Large intestine (tissue), 12 donors: ENCODE results near the gene TIMM22. TPM values are rescaled to one million over a fixed set of nuclear protein-coding genes. Genes with fewer than 3 reads are reported as not detected.
A peak's percentile ranks its signal among the peaks of the same experiment; 100 is the strongest.
"Not testable (repeated sequence)": the region's sequence is repeated elsewhere in the genome, so short reads cannot be mapped to it uniquely, and the experiment has no call there.

Experiments
- DNase-seq, 2 donors: peaks; one replicate each; pipeline versions ENCODE4 v3.0.0 to v3.0.0-alpha.2; 2013
- H3K27ac ChIP-seq: one replicate; pipeline ENCODE4 v1.5.1; 2013; ENCODE audit warnings: low read length
- H3K27me3 ChIP-seq: 2 replicates; pipeline ENCODE4 v1.6.1; 2013; ENCODE audit warnings: low read length; ENCODE audit not compliant: control insufficient read depth, insufficient read depth
- H3K36me3 ChIP-seq: 2 replicates; pipeline ENCODE4 v1.6.1; 2013; ENCODE audit warnings: low read length; ENCODE audit not compliant: control insufficient read depth, insufficient read depth
- H3K4me1 ChIP-seq: one replicate; pipeline ENCODE4 v1.6.1; 2013; ENCODE audit warnings: low read length; ENCODE audit not compliant: control insufficient read depth, insufficient read depth
- H3K4me3 ChIP-seq: one replicate; pipeline ENCODE4 v1.5.1; 2013; ENCODE audit warnings: low read length
- H3K9me3 ChIP-seq: one replicate; pipeline ENCODE4 v1.6.1; 2013; ENCODE audit warnings: mild to moderate bottlenecking, low read depth, low read length, moderate library complexity; ENCODE audit not compliant: control insufficient read depth
- WGBS: methylation state at CpG from one replicate; pipeline ENCODE4 v1.1.5; 2013; ENCODE audit warnings: low lambda C conversion rate; ENCODE audit not compliant: insufficient coverage; 5-methylcytosine and 5-hydroxymethylcytosine counted together
- long read RNA-seq, 11 donors: transcript quantifications; one replicate each; lab custom pipeline, GENCODE V29; 2026
- polyA plus RNA-seq: library from polyadenylated mRNA; unstranded; fragments of 120-200 nt; gene quantifications from one replicate; pipeline ENCODE4 v1.2.1, GENCODE V29; 2013

Gene TIMM22
- 10.0 TPM for polyA plus RNA-seq
- long read RNA-seq, donor 1, partial matches to known transcripts: 0 of 4 reads
- long read RNA-seq, donor 1, other reads (novel, unspliced or antisense): 0 of 4 reads
- long read RNA-seq, donor 2, transcript TIMM22-201 (4 exons, 3,194 nt): major isoform, 13 of 48 reads
- long read RNA-seq, donor 2, partial matches to known transcripts: 29 of 48 reads
- long read RNA-seq, donor 2, other reads (novel, unspliced or antisense): 6 of 48 reads
- long read RNA-seq, donor 3: 0 reads
- long read RNA-seq, donor 4, partial matches to known transcripts: 0 of 3 reads
- long read RNA-seq, donor 4, other reads (novel, unspliced or antisense): 0 of 3 reads
- long read RNA-seq, donor 5, transcript TIMM22-201 (4 exons, 3,194 nt): major isoform, 12 of 12 reads
- long read RNA-seq, donor 5, partial matches to known transcripts: 0 of 12 reads
- long read RNA-seq, donor 5, other reads (novel, unspliced or antisense): 0 of 12 reads
- long read RNA-seq, donor 6, transcript TIMM22-201 (4 exons, 3,194 nt): major isoform, 6 of 16 reads
- long read RNA-seq, donor 6, partial matches to known transcripts: 10 of 16 reads
- long read RNA-seq, donor 6, other reads (novel, unspliced or antisense): 0 of 16 reads
- long read RNA-seq, donor 7, transcript TIMM22-201 (4 exons, 3,194 nt): major isoform, 10 of 10 reads
- long read RNA-seq, donor 7, partial matches to known transcripts: 0 of 10 reads
- long read RNA-seq, donor 7, other reads (novel, unspliced or antisense): 0 of 10 reads
- long read RNA-seq, donor 8, transcript TIMM22-201 (4 exons, 3,194 nt): major isoform, 15 of 40 reads
- long read RNA-seq, donor 8, partial matches to known transcripts: 25 of 40 reads
- long read RNA-seq, donor 8, other reads (novel, unspliced or antisense): 0 of 40 reads
- long read RNA-seq, donor 9, transcript TIMM22-201 (4 exons, 3,194 nt): major isoform, 13 of 19 reads
- long read RNA-seq, donor 9, partial matches to known transcripts: 0 of 19 reads
- long read RNA-seq, donor 9, other reads (novel, unspliced or antisense): 6 of 19 reads
- long read RNA-seq, donor 10, transcript TIMM22-201 (4 exons, 3,194 nt): major isoform, 18 of 202 reads
- long read RNA-seq, donor 10, partial matches to known transcripts: 179 of 202 reads
- long read RNA-seq, donor 10, other reads (novel, unspliced or antisense): 5 of 202 reads
- long read RNA-seq, donor 11, transcript TIMM22-201 (4 exons, 3,194 nt): major isoform, 16 of 26 reads
- long read RNA-seq, donor 11, partial matches to known transcripts: 10 of 26 reads
- long read RNA-seq, donor 11, other reads (novel, unspliced or antisense): 0 of 26 reads

DNA sequence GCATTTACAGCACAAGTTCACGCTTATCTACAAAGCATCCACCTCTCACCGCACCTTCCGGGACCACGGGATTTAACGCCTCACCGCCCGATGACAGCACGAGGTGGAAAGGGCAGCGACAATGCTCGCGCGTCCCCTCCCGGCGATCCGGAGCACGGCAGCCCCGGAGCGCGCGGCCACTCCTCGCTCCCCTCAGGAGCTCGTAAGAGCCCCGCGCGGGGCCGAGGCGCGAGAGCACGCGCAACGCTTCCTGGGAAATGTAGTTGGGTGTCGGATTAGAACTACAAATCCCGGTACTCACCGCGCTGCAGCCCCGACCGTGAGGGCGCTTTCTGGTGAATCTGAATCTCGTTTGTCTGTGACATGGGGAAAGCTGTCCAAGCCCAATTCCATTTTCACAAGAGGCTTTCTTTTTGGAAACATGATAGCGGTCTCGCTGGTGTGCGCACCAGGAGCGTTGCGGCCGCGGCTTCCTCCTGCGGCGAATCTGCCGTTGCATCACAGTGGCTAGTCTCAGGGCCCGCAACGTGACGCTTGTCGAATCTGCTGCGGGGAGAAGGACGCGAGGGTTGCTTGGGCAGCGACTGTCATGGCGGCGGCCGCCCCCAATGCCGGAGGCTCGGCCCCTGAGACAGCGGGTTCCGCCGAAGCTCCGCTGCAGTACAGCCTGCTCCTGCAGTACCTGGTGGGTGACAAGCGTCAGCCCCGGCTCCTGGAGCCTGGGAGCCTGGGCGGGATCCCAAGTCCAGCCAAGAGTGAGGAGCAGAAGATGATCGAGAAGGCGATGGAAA is at the start of gene TIMM22:
TSS of gene TIMM22 (plus strand) at position 576 of the 791 bp plus-strand sequence. CDS start at position 590, 14 bp downstream.
- Histone ChIP-seq H3K27me3 (no peaks in the 10 kb centered on the region), H3K9me3 (no peaks in the 10 kb centered on the region), H3K4me3 (peak within 1 kb of the TSS; percentile 100), H3K27ac (peak within 1 kb of the TSS; percentile 79), H3K4me1 (peaks cover 5% of the 10 kb centered on the region), H3K36me3 (peaks cover 24% of the 10 kb centered on the region)
- no CpG with 5 or more reads among the region's 71 CpGs for WGBS
- DNase-seq: peak; percentile 97 to 99

DNA sequence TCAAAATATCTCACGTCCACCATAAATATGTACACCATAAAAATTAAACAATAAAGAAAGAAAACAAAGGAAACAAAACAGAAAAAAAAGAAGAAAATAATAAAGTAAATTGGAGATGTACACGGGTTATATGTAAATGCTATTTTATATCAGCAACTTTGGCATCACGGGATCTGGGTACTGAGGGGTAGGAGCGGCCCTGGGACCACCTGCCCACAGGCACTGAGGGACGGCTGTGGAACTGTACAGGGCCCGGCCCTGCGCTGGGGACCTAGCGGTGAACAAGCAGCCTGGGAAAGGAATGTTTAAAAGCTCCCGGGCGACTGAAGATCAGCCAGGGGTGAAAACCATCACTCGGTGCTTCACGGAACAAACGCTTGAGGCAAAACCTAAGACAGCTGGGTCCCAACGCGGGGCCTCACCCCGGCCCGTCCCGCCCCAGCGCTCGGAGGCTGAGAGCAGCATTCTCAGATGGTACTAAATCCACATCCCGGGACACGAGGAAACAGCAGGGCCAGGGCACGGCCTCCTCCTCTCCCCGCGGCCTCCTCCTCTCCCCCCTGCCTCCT is 48.6 kb upstream of the TIMM22 start:
- Histone ChIP-seq H3K27me3 (peaks cover 3% of the 10 kb centered on the region), H3K27ac (no peak overlapping the region), H3K9me3 (peaks cover 2% of the 10 kb centered on the region), H3K36me3 (no peaks in the 10 kb centered on the region), H3K4me3 (no peak overlapping the region), H3K4me1 (no peaks in the 10 kb centered on the region)
- DNase-seq: no peak
- WGBS: 94% methylated on average over 2 of the region's 25 CpGs

DNA sequence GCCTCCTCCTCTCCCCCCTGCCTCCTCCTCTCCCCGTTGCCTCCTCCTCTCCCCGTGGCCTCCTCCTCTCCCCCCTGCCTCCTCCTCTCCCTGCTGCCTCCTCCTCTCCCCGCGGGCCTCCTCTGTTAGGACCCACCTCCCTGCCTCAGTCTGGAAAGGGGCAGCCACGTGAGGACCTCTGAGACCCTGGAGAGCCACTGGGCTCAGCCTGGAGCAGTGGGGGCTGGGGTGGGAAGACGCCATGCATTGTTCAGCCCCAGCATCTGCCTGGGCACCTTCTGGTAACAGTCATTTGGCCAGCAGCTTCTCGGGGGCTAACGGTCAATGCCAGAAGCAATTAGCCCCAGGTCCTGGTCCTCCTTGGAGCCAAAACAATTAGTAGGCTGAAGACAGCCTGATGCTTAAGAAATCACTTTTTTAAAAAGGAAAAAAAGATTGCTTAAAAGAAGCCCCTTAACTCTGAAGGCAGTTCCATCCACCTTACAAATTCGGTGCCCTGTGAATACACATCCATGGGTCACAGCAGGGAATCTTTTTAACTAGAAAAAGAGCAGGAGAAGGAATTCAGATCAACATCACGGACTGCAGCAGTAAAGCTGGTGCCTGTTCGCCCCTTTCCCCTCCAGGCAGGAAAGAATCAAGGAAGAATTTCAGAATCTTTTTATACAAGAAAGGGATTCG is 47.2 kb upstream of the TIMM22 start:
- H3K9me3 ChIP-seq: peaks cover 2% of the 10 kb centered on the region
- DNase-seq: no peak
- no peak overlapping the region for H3K4me3 ChIP-seq
- peak overlapping the region; percentile 23 for H3K27ac ChIP-seq
- WGBS: 80% methylated on average over 2 of the region's 12 CpGs
- peaks cover 3% of the 10 kb centered on the region for H3K4me1 ChIP-seq
- H3K36me3 ChIP-seq: no peaks in the 10 kb centered on the region
- H3K27me3 ChIP-seq: peaks cover 3% of the 10 kb centered on the region

DNA sequence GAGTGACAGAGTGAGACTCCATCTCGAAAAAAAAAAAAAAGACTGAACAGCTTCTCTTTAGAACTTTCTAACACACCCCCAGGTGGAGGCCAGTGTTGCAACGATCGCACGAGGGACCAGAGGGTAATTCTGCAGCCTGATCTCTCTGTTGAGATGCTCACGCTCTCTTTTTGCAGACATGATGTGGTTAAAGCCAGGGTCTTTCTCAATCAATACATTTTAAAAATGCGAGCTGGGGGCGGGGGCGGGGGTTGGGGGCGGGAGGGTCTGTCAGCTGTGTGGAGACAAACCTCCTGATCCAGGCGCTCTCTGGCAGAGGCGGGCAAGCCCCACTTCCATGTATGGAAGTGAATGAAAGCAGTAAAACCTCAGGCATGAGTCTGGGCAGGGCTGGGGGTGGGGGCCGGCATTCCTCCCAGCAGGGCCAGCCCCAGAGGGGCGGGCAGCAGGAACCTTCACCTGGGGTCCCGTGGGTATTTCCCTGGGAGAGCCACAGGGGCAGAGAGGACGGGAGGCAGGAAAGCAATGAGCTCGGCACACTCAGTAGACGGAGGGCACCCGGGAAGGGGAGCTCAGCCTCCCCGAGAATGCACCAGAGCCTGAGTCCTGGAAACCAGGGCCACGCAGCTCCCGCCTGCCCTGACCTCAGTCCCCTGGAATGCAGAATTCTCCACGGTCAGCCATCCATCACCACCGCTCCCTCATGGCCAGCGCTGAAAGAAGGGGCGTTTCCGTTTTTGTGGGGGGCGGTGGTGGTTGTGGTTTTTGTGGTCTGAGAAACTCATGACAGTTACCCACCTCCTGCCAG is 45.4 kb upstream of the TIMM22 start:
- Histone ChIP-seq H3K9me3 (peaks cover 2% of the 10 kb centered on the region), H3K27me3 (peaks cover 3% of the 10 kb centered on the region), H3K4me1 (peaks cover 5% of the 10 kb centered on the region), H3K36me3 (no peaks in the 10 kb centered on the region), H3K27ac (peak overlapping the region; percentile 65), H3K4me3 (no peak overlapping the region)
- DNase-seq: peak in 1 of 2 donors; percentile 32
- no CpG with 5 or more reads among the region's 27 CpGs for WGBS

DNA sequence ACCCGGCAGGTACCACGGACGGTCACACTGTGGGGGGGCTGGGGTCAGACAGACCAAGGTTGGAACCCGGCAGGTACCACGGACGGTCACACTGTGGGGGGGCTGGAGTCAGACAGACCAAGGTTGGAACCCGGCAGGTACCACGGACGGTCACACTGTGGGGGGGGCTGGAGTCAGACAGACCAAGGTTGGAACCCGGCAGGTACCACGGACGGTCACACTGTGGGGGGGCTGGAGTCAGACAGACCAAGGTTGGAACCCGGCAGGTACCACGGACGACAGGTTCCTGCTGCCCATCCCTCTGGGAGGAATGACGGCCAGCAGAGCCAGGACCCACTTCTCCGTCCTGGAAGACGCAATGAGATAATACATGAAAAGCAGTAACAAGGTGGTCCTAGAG is 44.3 kb upstream of the TIMM22 start:
- H3K4me1 ChIP-seq, H3K27ac ChIP-seq, DNase-seq, H3K9me3 ChIP-seq, H3K4me3 ChIP-seq, H3K36me3 ChIP-seq, H3K27me3 ChIP-seq: not testable (repeated sequence)
- WGBS: 100% methylated on average over 1 of the region's 18 CpGs

DNA sequence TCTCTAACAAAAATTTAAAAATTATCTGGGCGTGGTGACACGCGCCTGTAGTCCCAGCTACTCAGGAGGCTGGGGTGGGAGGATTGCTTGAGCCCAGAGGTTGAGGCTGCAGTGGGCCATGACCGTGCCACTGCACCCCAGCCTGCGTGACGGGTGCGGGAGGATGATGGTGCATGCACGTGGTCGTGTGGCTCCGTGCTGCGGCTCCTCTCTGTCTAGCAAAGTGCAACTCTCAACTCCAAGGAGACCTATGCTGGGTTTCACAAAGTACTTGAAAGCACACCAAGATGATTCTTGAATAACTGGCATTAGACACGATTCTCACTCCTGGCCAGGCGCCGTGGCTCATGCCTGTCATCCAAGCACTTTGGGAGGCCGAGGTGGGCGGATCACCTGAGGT is 43.2 kb upstream of the TIMM22 start:
- Histone ChIP-seq H3K4me3 (no peak overlapping the region), H3K27ac (no peak overlapping the region), H3K27me3 (peaks cover 3% of the 10 kb centered on the region), H3K36me3 (no peaks in the 10 kb centered on the region), H3K4me1 (peaks cover 5% of the 10 kb centered on the region), H3K9me3 (peaks cover 2% of the 10 kb centered on the region)
- WGBS: no CpG with 5 or more reads among the region's 16 CpGs
- DNase-seq: no peak

DNA sequence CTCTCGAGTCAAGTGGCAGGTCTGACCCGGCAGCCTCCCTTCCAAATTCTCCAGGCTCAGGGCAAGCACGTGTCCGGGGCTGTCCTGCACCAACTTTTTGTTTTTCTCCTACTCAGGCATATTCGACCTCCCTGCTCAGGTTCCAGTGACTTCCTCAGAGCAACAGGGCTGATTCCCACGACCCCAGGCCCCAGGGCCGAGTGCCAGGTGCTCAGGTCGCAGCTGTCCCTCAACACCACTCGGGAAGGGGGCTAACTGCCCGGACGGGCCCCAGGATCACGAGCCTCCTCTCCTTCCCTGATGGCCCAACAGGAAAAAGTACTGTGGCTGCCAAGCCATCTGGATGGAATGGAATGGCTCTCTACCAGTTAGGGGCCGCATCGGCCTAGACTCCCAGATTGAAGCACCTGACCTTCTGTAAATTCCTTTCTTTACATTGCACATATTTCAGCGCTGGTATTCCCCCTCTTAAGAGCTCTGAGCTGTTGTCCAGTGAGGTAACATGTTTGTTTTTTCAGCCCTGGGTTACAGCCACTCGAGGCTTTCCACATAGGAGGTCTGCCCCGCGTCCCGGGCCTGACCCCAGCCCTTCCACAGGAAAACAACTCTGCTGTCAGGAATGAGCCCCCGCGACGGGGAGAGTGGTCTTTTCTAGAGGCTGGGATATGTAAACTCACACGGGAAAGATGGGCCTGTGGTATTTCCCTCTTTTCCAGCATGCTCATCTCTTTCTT is 42.3 kb upstream of the TIMM22 start:
- Histone ChIP-seq H3K27ac (peak overlapping the region; percentile 66), H3K36me3 (no peaks in the 10 kb centered on the region), H3K4me3 (no peak overlapping the region), H3K9me3 (peaks cover 5% of the 10 kb centered on the region), H3K27me3 (peaks cover 3% of the 10 kb centered on the region), H3K4me1 (peaks cover 5% of the 10 kb centered on the region)
- WGBS: 35% methylated on average over 4 of the region's 23 CpGs
- peak; percentile 43 to 56 for DNase-seq

DNA sequence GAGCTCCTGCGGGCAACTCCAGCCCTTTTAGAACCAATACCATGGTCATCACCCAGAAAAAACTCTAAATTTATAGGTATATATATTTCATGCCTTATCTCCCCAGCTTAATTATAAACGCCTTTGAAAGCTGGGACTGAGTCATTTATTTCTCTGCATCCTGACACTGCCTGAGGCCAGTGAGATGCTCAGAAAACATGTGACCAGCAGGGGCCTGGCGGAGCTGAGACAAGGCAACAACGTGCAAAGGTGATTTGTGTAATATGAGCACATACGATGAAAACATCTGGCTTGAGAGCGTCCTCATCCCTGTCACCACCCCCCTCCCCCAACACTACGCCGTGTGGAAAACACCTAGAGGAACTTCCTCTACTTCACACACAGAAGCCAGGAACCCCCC is 40.0 kb upstream of the TIMM22 start:
- Histone ChIP-seq H3K36me3 (no peaks in the 10 kb centered on the region), H3K4me3 (no peak overlapping the region), H3K27ac (no peak overlapping the region), H3K27me3 (no peaks in the 10 kb centered on the region), H3K9me3 (peaks cover 5% of the 10 kb centered on the region), H3K4me1 (peaks cover 5% of the 10 kb centered on the region)
- DNase-seq: no peak
- no CpG with 5 or more reads among the region's 8 CpGs for WGBS
